ENCODE results near the gene PAIP2B. TPM values are rescaled to one million over a fixed set of nuclear protein-coding genes. Genes with fewer than 3 reads are reported as not detected.

PAIP2B gene
- total RNA-seq, 1 experiment from 2014 or later, result 5.9 TPM

DNA sequence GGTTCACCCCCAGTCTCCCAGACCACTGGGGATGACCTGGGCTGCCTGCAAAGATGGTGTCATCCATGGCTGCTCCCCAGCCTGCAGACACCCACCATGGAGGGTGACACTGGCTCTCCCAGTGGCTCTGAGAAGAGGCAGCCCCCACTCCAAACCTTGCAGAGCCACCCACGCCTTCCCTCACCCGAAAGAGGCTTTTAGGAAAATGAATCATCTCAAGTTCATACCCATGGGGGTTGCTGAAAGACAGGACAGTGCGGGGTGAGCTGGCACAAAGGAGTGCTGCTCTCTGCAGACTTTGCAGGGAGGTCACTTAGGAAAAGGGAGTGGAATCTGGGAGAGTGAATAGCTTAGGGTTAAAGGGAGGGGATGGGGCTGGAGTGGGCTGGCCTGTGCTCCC, 60.1 kb downstream of the PAIP2B start:
- Histone ChIP-seq H3K9ac (ENCODE audit: low read length) (no peak overlapping the region), H3K4me1 (ENCODE audit: control insufficient read depth in 1 of 2, insufficient read depth in 2 of 2, low read length in 2 of 2) (no peaks in the 10 kb centered on the region), H2AFZ (ENCODE audit: low read depth, low read length, poor library complexity, severe bottlenecking) (no peak overlapping the region), H3K9me3 (ENCODE audit: control insufficient read depth in 1 of 2, insufficient read depth in 1 of 2, low read depth in 1 of 2, low read length in 2 of 2) (no peaks in the 10 kb centered on the region), H3K27ac (ENCODE audit: low read depth, low read length) (no peak overlapping the region), H3K79me2 (ENCODE audit: insufficient read depth, low read length) (no peaks in the 10 kb centered on the region), H3K4me3 (replicated peaks in 1 of 2; ENCODE audit: low read depth in 1 of 2, low read length in 2 of 2) (no peak overlapping the region), H4K20me1 (ENCODE audit: insufficient read depth) (no peaks in the 10 kb centered on the region), H3K36me3 (ENCODE audit: control insufficient read depth in 1 of 2, insufficient read depth in 2 of 2, low read length in 2 of 2) (no peaks in the 10 kb centered on the region), H3K27me3 (ENCODE audit: insufficient read depth, low read length) (no peaks in the 10 kb centered on the region), H3K9me2 (ENCODE audit: insufficient read depth) (no peaks in the 10 kb centered on the region), H3K4me2 (ENCODE audit: low read length) (no peak overlapping the region)
- no peak for DNase-seq (ENCODE audit: low read depth, low spot score)
- intact Hi-C loops (cut with micrococcal nuclease), result no loop called here
- TF ChIP-seq, protein P1, sequence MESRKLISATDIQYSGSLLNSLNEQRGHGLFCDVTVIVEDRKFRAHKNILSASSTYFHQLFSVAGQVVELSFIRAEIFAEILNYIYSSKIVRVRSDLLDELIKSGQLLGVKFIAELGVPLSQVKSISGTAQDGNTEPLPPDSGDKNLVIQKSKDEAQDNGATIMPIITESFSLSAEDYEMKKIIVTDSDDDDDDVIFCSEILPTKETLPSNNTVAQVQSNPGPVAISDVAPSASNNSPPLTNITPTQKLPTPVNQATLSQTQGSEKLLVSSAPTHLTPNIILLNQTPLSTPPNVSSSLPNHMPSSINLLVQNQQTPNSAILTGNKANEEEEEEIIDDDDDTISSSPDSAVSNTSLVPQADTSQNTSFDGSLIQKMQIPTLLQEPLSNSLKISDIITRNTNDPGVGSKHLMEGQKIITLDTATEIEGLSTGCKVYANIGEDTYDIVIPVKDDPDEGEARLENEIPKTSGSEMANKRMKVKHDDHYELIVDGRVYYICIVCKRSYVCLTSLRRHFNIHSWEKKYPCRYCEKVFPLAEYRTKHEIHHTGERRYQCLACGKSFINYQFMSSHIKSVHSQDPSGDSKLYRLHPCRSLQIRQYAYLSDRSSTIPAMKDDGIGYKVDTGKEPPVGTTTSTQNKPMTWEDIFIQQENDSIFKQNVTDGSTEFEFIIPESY (IDR thresholded peaks at IDR 0.05; ENCODE audit: extremely low read depth, insufficient replicate concordance, low read length), result no peak
- TF ChIP-seq TCF7L2 (IDR thresholded peaks at IDR 0.05; ENCODE audit: borderline replicate concordance, extremely low read depth, insufficient read depth, insufficient read length) (no peak), EGR1 (IDR thresholded peaks at IDR 0.05; ENCODE audit: low read depth) (no peak), SIN3A (IDR thresholded peaks at IDR 0.05; ENCODE audit: low read depth) (no peak), FOSL1 (IDR thresholded peaks at IDR 0.05; ENCODE audit: low read depth) (no peak), ZFX (IDR thresholded peaks at IDR 0.05) (no peak), ELF1 (IDR thresholded peaks at IDR 0.05; ENCODE audit: borderline replicate concordance, low read depth) (no peak), EZH2phosphoT487 (IDR thresholded peaks at IDR 0.05; ENCODE audit: borderline replicate concordance) (no peak), SP1 (IDR thresholded peaks at IDR 0.05; ENCODE audit: low read depth) (no peak), JUND (IDR thresholded peaks at IDR 0.05) (no peak), POLR2AphosphoS5 (IDR thresholded peaks at IDR 0.05; ENCODE audit: low read depth, low read length) (no peak), YY1 (IDR thresholded peaks at IDR 0.05; ENCODE audit: extremely low read depth, insufficient replicate concordance, low read depth, low read length) (no peak), EZH2 (IDR thresholded peaks at IDR 0.05) (no peak), ZNF274 (IDR thresholded peaks at IDR 0.05; ENCODE audit: low read depth, low read length) (no peak)
- TF ChIP-seq, protein P2, sequence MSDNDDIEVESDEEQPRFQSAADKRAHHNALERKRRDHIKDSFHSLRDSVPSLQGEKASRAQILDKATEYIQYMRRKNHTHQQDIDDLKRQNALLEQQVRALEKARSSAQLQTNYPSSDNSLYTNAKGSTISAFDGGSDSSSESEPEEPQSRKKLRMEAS (IDR thresholded peaks at IDR 0.05), result no peak
- ATAC-seq, result no peak
- ChIA-PET POLR2A (no interaction called here), CTCF (no interaction called here), RAD21 (ENCODE audit: low non-redundant PET in 1 of 2, low total read pairs in 2 of 2, uncharacterized antibody in 2 of 2, unreplicated experiment in 2 of 2) (no interaction called here)
- no TSS peak for BruUV-seq (replicated peaks)
